GM12891 (cell line): ENCODE data around the gene NMNAT1.
A peak's percentile ranks its signal among the peaks of the same experiment; 100 is the strongest.

Experiments
- DNase-seq: peaks from one replicate; pipeline ENCODE4 v3.0.0; 2011; ENCODE audit warnings: low spot score; ENCODE audit not compliant: insufficient read length
- FAIRE-seq: peaks from 2 replicates; lab custom pipeline; 2011; peaks lifted over from hg19 to GRCh38; lab: Jason Lieb, UNC
- PAX5 ChIP-seq: IDR thresholded peaks from 2 replicates; pipeline ENCODE4 v1.6.1; 2011; ENCODE audit warnings: low read length, moderate library complexity, mild to moderate bottlenecking; ENCODE audit not compliant: insufficient read depth, severe bottlenecking
- POLR2A ChIP-seq: IDR thresholded peaks from 2 replicates; pipeline ENCODE4 v1.6.1; 2011; ENCODE audit warnings: low read depth, low read length, control low read depth
- POLR2AphosphoS5 ChIP-seq: IDR thresholded peaks from 2 replicates; pipeline ENCODE4 v1.6.1; 2011; ENCODE audit warnings: low read depth, low read length, control low read depth
- POU2F2 ChIP-seq: IDR thresholded peaks from 2 replicates; pipeline ENCODE4 v1.6.1; 2011; ENCODE audit warnings: low read depth, mild to moderate bottlenecking, control low read depth, low read length, moderate library complexity
- SPI1 ChIP-seq: IDR thresholded peaks from 2 replicates; pipeline ENCODE4 v1.6.1; 2011; ENCODE audit warnings: low read depth, low read length, control low read depth
- TAF1 ChIP-seq: IDR thresholded peaks from 2 replicates; pipeline ENCODE4 v1.6.1; 2011; ENCODE audit warnings: low read depth, low read length, control low read depth

Gene NMNAT1

DNA sequence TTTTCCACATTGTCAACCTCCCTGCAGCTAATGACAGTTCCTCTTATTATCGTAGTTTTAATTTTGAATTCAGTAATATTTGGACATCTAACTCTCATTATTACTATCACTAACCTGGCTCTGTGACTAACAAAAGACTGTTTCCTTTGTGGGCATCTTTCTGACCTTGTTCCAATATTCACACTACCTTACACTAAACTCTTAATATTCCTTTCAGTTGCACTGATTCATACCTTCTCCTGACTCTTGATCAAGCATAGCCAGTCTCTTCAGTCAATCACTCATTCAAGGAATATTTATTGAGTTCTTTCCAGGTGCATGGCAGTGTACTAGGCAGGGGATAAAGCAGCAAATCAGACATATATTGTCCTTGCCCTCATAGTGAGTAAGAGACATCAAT lies 25.4 kb upstream of the NMNAT1 start:
- FAIRE-seq (no peak), DNase-seq (no peak)
- no peak for TF ChIP-seq TAF1
- no peak for TF ChIP-seq POLR2AphosphoS5
- TF ChIP-seq PAX5, result no peak
- 0 out of 2 replicates have a peak, but pooled peaks have one; percentile 3 for TF ChIP-seq SPI1

DNA sequence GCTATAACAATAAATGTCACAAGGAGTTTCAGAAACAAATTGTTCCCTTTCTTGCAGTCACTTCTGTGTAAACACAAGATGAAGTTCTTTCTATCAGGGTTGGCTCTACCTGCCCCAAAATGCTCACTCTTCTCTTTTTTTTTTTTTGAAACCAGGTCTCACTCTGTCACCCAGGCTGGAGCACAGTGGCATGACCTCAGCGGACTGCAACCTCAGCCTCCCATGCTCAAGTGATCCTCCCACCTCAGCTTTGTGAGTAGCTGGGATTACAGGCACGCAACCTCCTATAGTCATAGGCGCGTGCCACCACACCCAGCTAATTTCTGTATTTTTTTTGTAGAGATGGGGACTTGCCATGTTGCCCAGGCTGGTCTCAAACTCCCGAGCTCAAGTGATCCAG lies 22.7 kb upstream of the NMNAT1 start:
- FAIRE-seq (no peak), DNase-seq (no peak)
- TF ChIP-seq SPI1 (no peak), POU2F2 (no peak), PAX5 (no peak), POLR2AphosphoS5 (no peak), TAF1 (no peak), POLR2A (no peak)

DNA sequence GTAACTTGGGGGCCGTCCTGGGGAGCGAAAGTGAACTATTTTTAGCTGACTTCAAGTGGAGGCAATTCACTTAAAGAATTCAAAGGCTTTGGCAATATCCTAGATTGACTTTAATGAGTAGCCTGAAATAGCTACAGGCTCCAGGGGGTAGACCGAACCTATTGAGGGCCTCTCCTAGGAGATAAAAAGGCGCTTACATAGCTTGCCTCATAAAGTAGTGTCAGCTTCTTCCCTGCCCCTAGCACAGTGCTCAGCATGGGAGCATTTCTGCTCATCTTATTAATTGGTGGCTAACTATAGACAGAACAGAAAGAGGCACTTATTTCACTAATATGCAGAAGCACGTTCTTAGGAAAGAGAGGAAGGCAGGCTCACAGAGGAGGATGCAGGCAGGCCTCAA lies 20.9 kb upstream of the NMNAT1 start:
- FAIRE-seq (no peak), DNase-seq (no peak)
- TF ChIP-seq POU2F2 (no peak), POLR2A (no peak), SPI1 (no peak), TAF1 (no peak), POLR2AphosphoS5 (no peak), PAX5 (no peak)

DNA sequence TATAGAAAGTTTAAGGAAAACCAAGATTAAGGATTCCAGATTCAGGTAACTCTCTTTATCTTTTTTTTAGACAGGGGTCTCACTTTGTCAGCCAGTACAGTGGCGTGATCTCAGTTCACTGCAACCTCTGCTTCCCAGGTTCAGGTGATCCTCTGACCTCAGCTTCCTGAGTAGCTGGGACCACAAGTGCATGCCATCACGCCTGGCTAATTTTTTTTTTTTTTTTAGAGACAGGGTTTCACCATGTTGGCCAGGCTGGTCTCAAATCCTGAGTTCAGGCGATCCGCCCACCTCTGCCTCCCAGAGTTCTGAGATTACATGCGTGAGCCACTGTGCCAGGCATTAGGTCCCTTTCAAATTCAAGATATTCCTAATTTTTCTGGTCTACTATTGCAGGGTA lies 16.0 kb upstream of the NMNAT1 start:
- no peak for TF ChIP-seq TAF1
- TF ChIP-seq SPI1, result no peak
- TF ChIP-seq POU2F2, result no peak
- TF ChIP-seq PAX5, result no peak
- no peak for TF ChIP-seq POLR2A
- no peak for TF ChIP-seq POLR2AphosphoS5
- FAIRE-seq (no peak), DNase-seq (no peak)

DNA sequence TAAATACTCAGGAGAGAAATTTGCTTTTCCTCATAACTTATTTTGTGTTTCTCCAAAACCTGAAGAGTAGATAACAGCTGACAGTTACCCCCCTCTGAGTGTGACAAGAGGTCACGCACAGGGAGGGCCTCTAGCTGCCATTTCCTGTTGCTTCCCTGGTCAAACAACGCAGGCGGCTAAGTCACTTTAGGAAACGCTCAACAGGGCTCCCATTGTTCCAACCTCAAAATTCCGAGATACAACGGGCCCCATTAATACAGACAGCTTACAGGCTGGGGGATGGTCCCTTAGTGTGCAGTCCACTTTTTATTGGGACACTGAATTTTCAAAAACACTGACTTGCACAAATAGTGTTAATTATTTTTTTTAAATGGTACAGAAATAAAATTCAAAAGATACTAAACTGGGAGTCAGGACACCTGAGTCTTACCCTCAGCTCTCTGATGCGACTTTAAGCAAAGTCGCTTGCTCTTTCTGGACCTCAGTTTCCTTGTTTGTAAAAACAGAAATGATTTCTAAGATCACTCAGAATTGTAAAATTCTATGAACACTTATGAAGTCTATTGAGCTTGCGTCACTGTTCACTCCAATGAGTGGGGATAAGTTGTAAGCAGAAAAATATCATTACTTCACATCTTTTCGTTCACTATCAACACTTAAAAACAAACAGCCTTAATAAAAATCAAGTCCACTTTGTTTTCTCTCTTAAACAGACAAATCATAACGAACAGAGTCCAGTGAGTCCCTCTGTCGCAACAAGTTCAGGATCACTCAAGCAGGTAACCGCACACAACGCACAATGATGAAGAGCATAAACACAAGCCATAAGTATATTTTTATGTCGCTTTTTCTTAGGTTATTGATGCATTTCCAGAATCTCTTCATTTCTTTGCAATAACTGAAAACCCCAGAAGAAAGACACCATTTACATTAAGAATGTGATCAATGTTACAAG lies 13.6 kb upstream of the NMNAT1 start:
- TF ChIP-seq PAX5, result no peak
- no peak for TF ChIP-seq POLR2A
- TF ChIP-seq POLR2AphosphoS5, result no peak
- TF ChIP-seq TAF1, result no peak
- TF ChIP-seq POU2F2, result no peak
- no peak for TF ChIP-seq SPI1
- FAIRE-seq, result no peak
- DNase-seq, result no peak

DNA sequence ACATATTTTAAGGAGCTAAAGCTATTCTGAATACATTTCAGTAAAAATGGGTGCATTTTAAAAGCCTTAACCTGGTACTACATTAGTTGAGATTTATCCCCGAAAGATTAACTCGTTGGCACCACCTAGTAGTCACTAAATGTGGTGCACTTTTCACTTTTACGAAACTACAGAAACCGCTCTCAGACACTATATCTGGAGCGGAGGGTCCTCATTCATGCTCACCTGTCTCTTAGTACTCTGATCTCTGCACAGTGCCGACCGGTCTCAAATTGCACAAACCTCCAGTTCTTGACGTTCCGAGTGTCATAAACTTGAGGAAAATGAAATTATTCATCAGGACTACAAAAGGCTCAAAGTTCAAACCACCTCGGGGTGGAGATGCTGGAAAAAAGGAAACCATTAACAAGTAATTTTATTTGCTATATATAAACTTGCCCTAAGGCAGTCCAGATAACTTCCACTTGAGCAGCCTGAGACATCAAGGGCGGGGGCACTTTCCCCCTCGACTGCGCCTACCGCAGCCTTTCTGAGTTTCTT lies 806 bp upstream of the NMNAT1 start:
- no peak for DNase-seq
- TF ChIP-seq SPI1 (no peak), TAF1 (no peak), PAX5 (no peak), POLR2AphosphoS5 (no peak), POU2F2 (no peak)
- peak; percentile 92 for FAIRE-seq

DNA sequence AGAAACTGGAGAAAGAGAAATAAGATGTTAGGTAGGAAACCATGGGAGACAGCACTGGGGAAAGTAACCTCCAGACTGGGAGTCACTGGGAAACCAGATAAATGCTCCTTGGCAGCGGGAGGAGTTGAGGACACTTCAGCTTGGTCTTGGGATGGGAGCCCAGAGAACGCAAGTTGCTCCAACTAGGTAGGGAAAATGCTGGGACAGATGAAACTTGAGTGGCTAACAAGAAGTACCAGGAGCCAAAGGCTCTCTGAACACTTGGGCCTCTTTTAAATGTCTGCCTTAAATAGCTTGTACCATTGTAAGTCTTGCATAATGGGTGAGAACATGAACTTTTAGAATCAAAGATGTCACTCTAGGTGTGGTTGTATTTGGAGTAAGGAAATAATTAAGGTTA lies 3.0 kb downstream of the NMNAT1 start:
- TF ChIP-seq POU2F2 (no peak), TAF1 (no peak), POLR2AphosphoS5 (no peak), PAX5 (no peak), SPI1 (no peak), POLR2A (no peak)
- DNase-seq (no peak), FAIRE-seq (no peak)

DNA sequence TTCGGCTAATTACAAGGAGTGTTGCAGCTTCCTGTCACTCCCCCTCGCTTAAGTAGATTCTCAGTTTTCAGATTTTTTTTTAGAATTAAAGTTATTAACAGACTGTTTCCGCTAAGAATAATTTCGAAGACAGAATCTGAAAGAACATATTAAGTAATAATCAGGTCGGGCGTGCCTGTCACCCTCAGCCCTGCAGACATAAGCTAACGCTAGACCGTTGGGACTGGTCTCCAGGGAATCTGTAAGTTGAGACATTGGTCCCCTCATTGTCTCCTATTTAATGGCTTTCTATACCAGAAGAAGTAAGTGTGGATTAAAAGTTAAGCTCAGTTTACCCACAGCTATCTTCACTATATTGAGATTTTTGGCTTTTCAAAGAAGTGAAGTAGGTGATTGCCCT lies 14.5 kb downstream of the NMNAT1 start:
- DNase-seq (no peak), FAIRE-seq (no peak)
- TF ChIP-seq SPI1, result no peak
- TF ChIP-seq PAX5, result no peak
- no peak for TF ChIP-seq POLR2A
- no peak for TF ChIP-seq POU2F2
- TF ChIP-seq POLR2AphosphoS5, result no peak
- no peak for TF ChIP-seq TAF1

DNA sequence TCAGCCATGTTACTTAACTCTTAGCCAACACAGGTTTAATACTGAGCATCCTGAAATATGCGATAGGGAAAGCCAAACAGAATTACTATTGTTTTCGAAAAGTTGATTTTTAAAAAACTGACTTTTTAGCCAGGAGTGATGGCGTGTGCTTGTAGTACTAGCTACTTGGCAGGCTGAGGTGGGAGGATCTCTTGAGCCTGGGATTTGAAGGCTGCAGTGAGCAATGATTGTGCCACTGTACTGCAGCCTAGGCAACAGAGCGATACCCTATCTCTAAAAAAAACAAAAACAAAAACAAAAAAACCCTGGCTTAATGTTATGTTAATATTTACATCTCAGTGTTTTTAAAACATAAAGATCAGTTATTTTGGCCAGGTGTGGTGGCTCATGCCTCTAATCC lies 16.7 kb downstream of the NMNAT1 start:
- FAIRE-seq (no peak), DNase-seq (no peak)
- no peak for TF ChIP-seq POU2F2
- TF ChIP-seq POLR2AphosphoS5, result no peak
- no peak for TF ChIP-seq SPI1
- no peak for TF ChIP-seq TAF1
- TF ChIP-seq POLR2A, result no peak
- TF ChIP-seq PAX5, result no peak

DNA sequence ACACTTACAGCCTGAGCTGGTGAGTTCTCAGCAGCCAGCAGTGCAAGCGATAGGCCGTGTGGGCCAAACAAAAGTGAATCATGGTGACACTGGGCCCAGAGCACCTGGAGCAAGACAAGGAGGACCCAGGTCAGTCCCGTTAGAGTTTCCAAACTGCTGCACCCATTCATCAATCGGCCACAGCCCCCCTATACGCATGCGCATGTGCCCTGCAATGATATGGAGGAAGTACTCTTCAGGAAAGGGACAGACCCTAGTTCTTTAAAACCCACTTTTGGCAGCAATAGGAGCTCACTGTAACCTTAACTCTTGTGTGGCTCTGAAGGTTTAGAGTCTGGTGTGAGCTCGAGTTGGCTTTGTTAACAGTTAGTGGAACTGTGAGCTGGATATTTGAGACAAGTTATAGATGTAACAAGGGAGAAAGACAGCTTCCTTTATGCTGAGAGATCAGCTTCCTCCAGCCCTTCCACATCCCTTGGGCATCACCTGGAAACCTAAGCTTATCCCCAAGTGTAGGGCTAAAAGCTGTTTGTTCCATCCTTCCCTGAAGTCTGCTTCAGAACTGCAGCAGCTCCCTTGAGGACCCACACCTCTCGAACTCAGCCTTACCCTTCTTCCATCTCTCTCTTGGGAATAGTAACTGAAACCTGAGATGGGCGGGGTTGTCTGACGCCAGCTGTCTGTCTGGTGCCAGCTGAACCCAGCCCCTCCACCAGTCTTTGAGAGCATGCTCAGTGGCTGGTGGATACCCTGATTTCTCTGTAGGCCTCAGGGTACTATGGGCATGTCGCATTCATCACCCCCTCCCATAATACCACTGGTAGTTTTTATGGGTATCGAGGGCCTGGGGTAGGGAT lies 17.7 kb downstream of the NMNAT1 start:
- FAIRE-seq (peak; percentile 89), DNase-seq (no peak)
- no peak for TF ChIP-seq SPI1
- TF ChIP-seq POLR2AphosphoS5, result 0 out of 2 replicates have a peak, but pooled peaks have one; percentile 25

DNA sequence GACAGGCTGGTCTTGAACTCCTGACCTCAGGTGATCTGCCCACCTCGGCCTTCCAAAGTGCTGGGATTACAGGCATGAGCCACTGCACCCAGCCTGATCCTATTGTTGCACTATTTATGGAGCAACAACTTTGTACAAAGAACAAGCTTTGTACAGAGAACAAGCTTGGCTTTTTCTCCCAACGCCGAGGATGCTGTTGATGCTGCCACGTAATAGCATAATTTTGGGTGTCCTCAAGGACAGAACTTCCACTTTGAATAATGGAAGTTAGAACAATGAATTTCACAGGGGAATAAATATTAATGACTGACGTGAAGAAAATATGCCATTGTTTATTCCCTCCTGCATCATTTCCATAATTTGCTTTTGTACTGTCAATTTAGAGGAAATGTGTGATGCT lies 41.0 kb downstream of the NMNAT1 start:
- TF ChIP-seq SPI1 (no peak), POU2F2 (no peak), PAX5 (no peak), TAF1 (no peak), POLR2A (no peak), POLR2AphosphoS5 (no peak)
- DNase-seq (no peak), FAIRE-seq (no peak)
